GM18873 (cell line): ENCODE measurements around the gene HPCAL4.

Experiments used
- ATAC-seq: cut with Tn5 transposase; IDR thresholded peaks from one replicate; pipeline ENCODE4 v1.9.1; 2021; ENCODE audit warnings: mild to moderate bottlenecking, moderate library complexity, moderate number of reproducible peaks; ENCODE audit not compliant: unreplicated experiment, low FRiP score

Gene HPCAL4

GRCh38 chr1:39704757-39705156 lies 13.5 kb upstream of the HPCAL4 start:
- no peak for ATAC-seq

DNA sequence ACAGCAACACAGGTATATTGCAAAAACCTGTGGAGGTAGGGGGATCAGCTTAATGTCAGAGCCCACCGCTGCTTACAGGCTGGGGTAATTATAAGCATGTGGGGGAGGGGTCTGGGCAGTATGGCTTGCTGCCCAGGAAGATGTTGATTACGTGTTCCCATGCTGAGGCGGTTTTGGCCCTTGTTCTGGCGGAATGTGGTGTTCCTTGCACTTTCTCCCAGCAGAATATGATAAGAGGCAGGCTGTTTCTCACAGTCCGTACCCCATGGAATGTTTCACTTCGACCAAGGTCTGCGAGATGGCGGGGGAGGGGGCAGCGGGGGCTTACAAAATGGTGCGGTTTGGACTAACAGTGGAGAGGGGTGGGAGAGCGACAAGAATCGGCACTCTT lies 9.8 kb upstream of the HPCAL4 start:
- no peak for ATAC-seq

DNA sequence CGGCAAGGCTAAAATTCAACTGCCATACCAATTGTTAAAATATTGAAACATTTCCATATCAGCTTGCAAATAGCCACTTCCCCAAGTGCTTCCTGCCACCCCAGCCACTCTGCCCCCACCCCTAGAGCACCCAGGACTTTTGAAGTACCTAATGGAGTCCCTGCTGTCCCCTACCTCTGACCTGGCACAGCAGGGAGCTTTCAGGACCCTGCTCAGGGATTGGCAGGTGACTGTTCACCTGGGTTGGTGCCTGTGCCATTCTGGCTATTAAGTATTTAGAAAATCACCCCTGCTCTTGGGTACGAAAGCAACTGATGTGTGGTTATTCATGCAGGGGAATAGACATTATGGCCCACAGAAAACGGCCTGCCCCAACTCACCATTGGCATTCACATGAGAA lies 9.1 kb upstream of the HPCAL4 start:
- ATAC-seq, result no peak

DNA sequence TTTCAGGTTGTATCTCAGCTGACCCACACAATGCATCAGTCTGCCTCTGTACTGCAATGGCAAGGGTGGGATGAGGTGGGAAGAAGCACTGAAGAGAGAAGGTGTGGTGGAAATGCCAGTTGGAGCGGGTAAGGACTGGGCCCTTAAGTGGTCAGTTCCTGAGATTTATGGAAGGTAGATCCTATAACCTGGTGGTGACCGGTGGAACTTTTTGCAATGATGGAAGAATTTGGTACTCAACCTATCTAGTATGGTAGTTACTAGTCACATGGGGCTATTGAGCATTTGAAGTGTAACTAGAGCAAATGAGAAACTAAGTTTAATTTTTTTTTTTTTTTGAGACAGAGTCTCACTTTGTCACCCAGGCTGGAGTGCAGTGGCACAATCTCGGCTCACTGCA lies 8.2 kb upstream of the HPCAL4 start:
- ATAC-seq, result no peak

GRCh38 chr1:39698568-39698967 lies 7.3 kb upstream of the HPCAL4 start:
- no peak for ATAC-seq

GRCh38 chr1:39696448-39696847 lies 5.2 kb upstream of the HPCAL4 start:
- ATAC-seq, result no peak

GRCh38 chr1:39695016-39695415 lies 3.8 kb upstream of the HPCAL4 start:
- ATAC-seq, result no peak

- ATAC-seq, result no peak
Measured at GRCh38 chr1:39694026-39694425, 2.8 kb upstream of the HPCAL4 start.

DNA sequence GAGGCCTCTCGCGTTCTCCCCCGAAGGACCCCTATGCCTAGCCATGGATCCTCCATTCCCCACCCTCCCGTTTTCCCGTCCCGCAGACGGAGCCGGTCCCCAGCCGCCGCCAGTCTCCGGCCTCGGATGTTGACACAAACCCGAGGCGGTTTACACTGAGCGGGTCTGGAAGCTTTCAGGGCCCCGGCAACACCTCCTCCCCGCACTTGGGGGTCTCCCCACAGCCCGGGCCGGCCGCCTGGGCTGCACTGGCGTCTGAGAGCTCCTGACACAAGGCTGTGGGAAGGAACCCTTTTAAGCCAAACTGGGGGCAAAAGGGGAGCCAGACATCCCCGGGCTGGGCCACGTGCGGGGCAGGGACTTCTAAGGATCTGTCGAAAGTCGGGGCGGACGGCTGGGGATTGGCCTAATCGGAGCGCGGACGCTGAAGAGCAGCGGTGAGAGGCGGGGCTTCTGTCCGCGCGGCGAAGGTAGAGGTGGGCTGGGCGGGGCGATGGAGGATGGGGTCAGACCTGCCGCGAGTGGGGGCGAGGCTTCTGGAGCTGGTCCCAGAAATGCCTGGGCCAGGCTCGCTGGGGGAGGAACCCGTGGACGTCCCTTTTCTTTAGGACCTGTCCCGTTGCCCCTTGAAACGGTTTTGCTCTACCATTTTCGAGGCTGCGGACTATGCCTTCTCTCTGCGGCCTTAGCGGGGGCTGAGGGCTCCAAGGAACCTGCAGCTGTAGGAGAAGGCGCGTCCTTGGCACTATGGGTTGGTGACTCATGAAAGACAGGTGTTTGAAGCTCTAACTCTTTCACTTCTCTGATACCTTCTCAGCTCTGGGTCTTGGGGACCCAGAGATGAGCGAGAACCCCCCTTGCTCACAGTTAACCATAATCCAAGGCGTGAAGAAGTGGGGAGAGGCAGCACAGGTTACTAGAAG lies 1.2 kb upstream of the HPCAL4 start:
- no peak for ATAC-seq

- ATAC-seq, result no peak
Measured at GRCh38 chr1:39690794-39691382, 345 bp downstream of the HPCAL4 start.

GRCh38 chr1:39690225-39690624 lies 1.0 kb downstream of the HPCAL4 start:
- ATAC-seq, result no peak

DNA sequence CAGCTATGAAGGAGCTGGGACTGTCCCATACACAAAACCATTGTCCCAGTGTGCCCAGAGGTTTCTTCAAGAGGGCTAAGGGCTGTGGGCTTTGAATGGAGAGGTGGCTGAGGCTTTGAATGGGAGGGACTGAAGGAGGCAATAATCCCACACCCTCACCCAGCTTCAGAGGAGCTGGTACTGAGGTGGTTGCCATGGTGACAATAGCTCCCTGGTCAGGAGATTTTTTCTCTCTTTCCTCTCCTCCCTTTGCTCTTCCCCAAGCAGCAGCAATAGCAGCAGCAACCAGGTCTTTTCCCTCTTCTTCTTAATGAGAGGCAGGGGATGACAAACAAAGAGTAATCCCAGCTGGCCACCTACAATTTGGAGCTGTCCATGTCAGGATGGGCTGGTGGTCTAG lies 1.6 kb downstream of the HPCAL4 start:
- ATAC-seq, result no peak

- no peak for ATAC-seq
Measured at GRCh38 chr1:39689214-39689613, 2.0 kb downstream of the HPCAL4 start.

DNA sequence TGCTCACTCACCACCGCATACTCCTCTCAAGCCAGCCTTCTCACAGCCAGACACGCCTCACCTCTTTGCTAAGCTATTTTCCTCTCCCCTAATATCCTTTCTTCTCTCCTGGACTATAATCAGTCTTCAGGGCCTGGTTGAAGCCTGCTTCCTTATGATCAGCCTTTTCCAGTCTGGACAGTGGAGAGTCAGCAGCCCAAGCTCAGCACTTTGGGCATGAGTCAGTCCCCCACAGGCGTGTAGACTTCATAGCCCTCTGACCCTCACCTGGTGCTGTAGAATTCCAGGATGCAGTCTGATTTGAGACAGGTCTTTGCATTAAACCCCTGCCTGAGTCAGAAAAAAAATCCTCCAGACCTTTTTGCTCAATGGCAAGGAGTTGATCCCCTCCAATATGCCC lies 2.5 kb downstream of the HPCAL4 start:
- no peak for ATAC-seq

DNA sequence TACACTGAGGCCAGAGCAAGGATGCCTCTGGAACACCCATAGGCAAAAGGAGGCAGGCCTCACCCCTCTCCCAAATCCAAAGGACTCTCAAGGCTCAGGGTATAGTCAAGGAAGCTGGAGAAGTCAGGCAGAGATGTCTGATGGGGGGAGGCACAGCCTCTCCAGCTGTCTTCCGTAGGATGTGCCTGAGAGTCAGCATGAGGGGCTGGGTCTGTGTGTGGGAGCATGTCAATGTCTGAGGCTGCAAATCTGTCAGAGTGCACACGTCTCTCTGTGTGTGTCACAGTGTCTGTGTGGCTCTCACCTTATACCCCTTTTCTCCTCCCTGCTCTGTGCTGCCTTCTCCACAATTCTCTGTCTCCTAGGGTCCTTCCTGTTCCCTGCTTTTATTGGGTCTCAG lies 4.0 kb downstream of the HPCAL4 start:
- ATAC-seq, result no peak

- no peak for ATAC-seq
Measured at GRCh38 chr1:39685071-39685470, 6.2 kb downstream of the HPCAL4 start.

DNA sequence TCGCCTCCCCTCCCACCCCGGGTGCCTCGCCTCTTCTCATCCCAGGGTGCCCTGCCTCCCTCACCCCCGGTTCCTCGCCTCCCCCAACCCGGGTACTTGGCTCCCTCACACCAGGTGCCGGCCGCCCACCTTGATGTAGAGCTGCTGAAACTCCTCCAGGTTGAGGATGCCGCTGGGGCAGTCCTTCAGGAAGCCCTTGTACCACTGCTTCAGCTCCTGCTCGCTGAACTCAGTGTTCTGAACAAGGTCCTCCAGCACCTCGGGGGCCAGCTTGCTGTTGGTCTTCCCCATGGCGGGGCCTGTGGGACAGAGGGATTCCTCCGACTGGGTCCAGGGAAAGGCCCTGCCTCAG lies 6.9 kb downstream of the HPCAL4 start:
- ATAC-seq, result no peak

- no peak for ATAC-seq
Measured at GRCh38 chr1:39683591-39684312, 7.5 kb downstream of the HPCAL4 start.

GRCh38 chr1:39681999-39682398 lies 9.2 kb downstream of the HPCAL4 start:
- no peak for ATAC-seq

- ATAC-seq, result no peak
Measured at GRCh38 chr1:39681294-39681693, 9.9 kb downstream of the HPCAL4 start.

DNA sequence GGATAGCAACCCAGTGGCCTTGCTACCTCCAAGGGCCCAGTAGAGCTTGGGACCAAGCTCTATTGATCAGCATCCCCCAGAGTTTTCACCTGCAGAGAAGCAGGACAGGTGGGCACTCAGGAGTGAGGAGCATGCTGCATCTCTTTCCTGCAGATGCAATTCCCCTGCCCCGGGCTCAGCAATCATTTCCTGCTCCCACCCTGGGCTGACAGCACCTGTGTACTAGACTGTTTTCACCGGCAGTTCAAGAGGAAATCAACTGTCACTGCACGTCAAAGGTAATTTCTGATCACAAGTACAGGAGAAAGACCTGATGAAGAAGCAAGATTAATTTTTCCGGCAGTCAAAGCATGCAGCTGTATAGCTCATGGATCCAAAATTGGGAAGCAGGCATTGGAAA lies 10.5 kb downstream of the HPCAL4 start:
- no peak for ATAC-seq

GRCh38 chr1:39679821-39680220 lies 11.4 kb downstream of the HPCAL4 start:
- ATAC-seq, result no peak
